ENCODE data around the gene FAM234B.

DNA sequence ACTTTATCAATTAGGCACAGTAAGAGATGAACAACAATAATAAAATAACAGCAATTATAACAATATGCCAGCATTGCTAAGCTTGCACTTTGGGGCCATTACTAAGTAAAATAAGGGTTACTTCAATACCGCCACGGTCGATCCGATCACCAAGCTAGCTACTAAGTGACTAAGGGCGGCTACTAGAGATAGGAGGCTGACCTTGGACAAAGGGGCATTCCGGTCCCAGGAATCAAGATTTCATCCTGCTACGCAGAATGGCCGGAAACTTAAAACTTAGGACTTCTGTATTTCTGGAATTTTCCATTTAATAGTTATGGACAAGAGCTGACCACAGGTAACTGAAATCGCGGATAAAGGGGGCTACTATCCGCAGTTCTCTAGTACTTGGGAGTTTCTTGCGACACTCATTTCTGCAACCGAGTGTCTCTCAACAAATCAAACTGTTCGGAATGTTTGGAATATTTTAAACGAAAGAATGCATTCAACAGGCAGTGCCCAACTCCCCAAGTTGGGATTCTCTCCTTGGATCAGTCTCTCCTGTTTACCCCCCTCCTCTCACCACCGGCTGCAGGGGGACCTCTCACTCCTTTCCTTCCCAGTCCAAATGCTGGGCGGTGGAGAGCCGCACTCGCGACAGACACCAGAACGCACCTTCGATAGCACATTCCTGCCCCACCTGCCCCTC lies 44.8 kb upstream of the FAM234B start:
- TF ChIP-seq, protein P1, sequence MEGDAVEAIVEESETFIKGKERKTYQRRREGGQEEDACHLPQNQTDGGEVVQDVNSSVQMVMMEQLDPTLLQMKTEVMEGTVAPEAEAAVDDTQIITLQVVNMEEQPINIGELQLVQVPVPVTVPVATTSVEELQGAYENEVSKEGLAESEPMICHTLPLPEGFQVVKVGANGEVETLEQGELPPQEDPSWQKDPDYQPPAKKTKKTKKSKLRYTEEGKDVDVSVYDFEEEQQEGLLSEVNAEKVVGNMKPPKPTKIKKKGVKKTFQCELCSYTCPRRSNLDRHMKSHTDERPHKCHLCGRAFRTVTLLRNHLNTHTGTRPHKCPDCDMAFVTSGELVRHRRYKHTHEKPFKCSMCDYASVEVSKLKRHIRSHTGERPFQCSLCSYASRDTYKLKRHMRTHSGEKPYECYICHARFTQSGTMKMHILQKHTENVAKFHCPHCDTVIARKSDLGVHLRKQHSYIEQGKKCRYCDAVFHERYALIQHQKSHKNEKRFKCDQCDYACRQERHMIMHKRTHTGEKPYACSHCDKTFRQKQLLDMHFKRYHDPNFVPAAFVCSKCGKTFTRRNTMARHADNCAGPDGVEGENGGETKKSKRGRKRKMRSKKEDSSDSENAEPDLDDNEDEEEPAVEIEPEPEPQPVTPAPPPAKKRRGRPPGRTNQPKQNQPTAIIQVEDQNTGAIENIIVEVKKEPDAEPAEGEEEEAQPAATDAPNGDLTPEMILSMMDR (IDR thresholded peaks at IDR 0.05): no peak
- no peak for TF ChIP-seq POLR2A (IDR thresholded peaks at IDR 0.05; ENCODE audit: low read depth)

All from esophagus muscularis mucosa (tissue), 3 donors.